ENCODE results near the gene CSPG5. TPM values are rescaled to one million over a fixed set of nuclear protein-coding genes. Genes with fewer than 3 reads are reported as not detected.

CSPG5 gene
- total RNA-seq, 4 donors from 2014 or later = 0.54 to 1.8 (median 0.68) TPM

- no peak overlapping the region for H3K4me3 ChIP-seq (replicated peaks in 1 of 3)
- H3K4me1 ChIP-seq = no peaks in the 10 kb centered on the region
- intact Hi-C loops (cut with DNase I) = no loop called here
- no peaks in the 10 kb centered on the region for H3K36me3 ChIP-seq
- WGBS, 2 donors = 92% methylated on average over 8 to 9 of the region's 9 CpGs
- no peaks in the 10 kb centered on the region for H3K27me3 ChIP-seq
- no peak overlapping the region for H3K27ac ChIP-seq
- TF ChIP-seq CTCF (IDR thresholded peaks at IDR 0.05) (no peak), POLR2A (IDR thresholded peaks at IDR 0.05) (no peak)
- no peak for DNase-seq
- no peaks in the 10 kb centered on the region for H3K9me3 ChIP-seq
These were observed 12.0 kb downstream of the CSPG5 start for GRCh38 chr3:47566667-47567066.

DNA sequence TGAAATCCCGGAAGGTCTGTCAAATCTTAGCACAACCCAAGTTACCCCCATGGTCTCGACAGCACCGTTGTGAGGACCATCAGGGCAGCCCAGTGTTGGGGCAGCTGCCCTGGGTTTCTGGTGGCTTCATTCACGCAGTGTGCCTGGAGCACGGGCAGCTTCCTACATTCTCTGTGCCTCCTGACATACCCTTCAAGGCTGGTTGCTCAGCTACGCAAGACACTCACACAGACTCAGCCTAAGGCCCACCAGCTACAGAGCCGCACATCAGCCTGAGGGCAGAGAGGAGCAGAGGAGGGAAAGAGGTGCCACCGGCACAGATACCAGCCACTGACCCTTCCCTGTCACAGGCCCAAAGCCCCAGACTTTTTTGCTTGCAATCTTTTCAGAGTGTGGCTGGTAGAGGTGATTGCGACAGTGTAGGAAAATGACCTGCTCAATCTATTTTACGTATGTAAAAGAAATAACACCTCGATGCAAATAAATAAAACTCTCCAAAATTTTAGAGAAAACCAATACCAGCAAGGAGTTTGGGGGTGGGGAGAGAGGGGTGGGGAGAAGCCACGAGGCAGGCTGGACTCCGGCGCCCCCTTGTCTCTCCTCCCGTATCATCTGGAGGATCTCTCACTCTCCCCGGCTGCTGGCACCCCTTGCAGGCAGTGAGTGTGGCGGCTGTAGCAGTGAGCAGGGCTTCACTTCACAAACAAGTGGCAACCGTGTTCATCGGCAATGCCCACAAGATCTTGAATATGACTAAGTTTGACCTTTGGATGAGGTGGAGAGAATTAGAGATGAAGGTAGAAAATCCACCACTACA, 12.7 kb downstream of the CSPG5 start:
- Histone ChIP-seq H3K9me3 (no peaks in the 10 kb centered on the region), H3K4me3 (replicated peaks in 1 of 3) (no peak overlapping the region), H3K4me1 (no peaks in the 10 kb centered on the region), H3K36me3 (no peaks in the 10 kb centered on the region), H3K27me3 (no peaks in the 10 kb centered on the region), H3K27ac (no peak overlapping the region)
- DNase-seq = peak; percentile 11 to 13
- TF ChIP-seq CTCF (IDR thresholded peaks at IDR 0.05) = no peak
- TF ChIP-seq POLR2A (IDR thresholded peaks at IDR 0.05) = no peak
- intact Hi-C loops (cut with DNase I) = no loop called here
- WGBS, 2 donors = 61% methylated on average over 19 of the region's 19 CpGs

DNA sequence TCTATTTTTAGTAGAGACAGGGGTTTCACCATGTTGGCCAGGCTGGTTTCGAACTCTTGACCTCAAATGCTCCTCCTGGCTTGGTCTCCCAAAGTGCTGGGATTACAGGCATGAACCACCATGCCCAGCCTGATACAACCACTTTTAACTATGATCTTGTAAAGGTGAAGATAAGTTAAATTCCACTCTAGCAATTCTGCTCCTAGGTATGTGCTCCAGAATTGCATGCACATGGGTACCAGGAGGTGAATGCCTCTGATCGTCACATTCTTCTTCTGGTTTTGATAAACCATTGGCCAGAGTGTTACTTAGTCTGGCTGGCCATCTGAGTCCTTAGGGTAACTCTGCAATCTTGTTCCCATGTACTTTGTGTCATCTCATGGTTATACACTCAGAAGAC, 22.3 kb downstream of the CSPG5 start:
- Histone ChIP-seq H3K36me3 (no peaks in the 10 kb centered on the region), H3K9me3 (no peaks in the 10 kb centered on the region), H3K4me3 (replicated peaks in 1 of 3) (no peak overlapping the region), H3K27me3 (no peaks in the 10 kb centered on the region), H3K4me1 (no peaks in the 10 kb centered on the region), H3K27ac (no peak overlapping the region)
- 86 to 97% methylated on average over 2 of the region's 2 CpGs for WGBS, 2 donors
- TF ChIP-seq CTCF (IDR thresholded peaks at IDR 0.05) (no peak), POLR2A (IDR thresholded peaks at IDR 0.05) (no peak)
- intact Hi-C loops (cut with DNase I) = no loop called here
- DNase-seq = no peak

DNA sequence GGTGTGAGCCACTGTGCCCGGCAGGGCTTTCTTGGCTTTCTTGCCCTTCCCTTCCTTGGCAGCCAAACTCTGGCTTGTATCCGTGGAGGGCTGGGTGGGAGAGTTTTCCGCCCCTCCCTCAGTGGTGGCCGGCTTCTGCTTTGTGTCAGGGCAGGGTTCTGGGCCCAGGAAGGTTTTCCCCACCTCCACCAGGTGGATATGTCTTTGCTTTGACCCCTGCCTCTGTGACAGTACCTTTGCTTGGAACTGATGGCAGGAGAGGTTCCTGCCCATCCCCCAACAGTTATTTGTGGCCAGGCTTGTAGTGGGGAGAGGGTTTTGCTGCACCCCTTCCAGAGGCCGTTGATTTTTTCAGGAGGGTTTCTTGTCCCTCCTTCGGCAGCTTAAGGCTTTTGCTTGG, 24.3 kb downstream of the CSPG5 start:
- DNase-seq = no peak
- Histone ChIP-seq H3K4me3 (replicated peaks in 1 of 3) (no peak overlapping the region), H3K27me3 (no peaks in the 10 kb centered on the region), H3K36me3 (no peaks in the 10 kb centered on the region), H3K4me1 (no peaks in the 10 kb centered on the region), H3K27ac (no peak overlapping the region), H3K9me3 (no peaks in the 10 kb centered on the region)
- 78 to 84% methylated on average over 6 of the region's 6 CpGs for WGBS, 2 donors
- TF ChIP-seq CTCF (IDR thresholded peaks at IDR 0.05) (no peak), POLR2A (IDR thresholded peaks at IDR 0.05) (no peak)
- intact Hi-C loops (cut with DNase I) = no loop called here

GRCh38 chr3:47553407-47553806, 25.3 kb downstream of the CSPG5 start:
- no peak for DNase-seq
- TF ChIP-seq CTCF (IDR thresholded peaks at IDR 0.05) = no peak
- TF ChIP-seq POLR2A (IDR thresholded peaks at IDR 0.05) = no peak
- WGBS, 2 donors = 84 to 89% methylated on average over 7 of the region's 7 CpGs

More at GRCh38 chr3:47553407-47553806, 25.3 kb downstream of the CSPG5 start:
- H3K4me1 ChIP-seq = no peaks in the 10 kb centered on the region
- no peaks in the 10 kb centered on the region for H3K36me3 ChIP-seq
- H3K4me3 ChIP-seq (replicated peaks in 1 of 3) = no peak overlapping the region
- H3K27ac ChIP-seq = no peak overlapping the region
- no peaks in the 10 kb centered on the region for H3K27me3 ChIP-seq
- no peaks in the 10 kb centered on the region for H3K9me3 ChIP-seq
- intact Hi-C loops (cut with DNase I) = no loop called here
